ACHN (cell line): ENCODE measurements around the gene NRBF2.

Experiments used
- DNase-seq: peaks from one replicate; pipeline ENCODE4 v3.0.0-alpha.2; 2015
- in situ Hi-C: cut with HindIII; loops from 2 replicates; pipeline ENCODE4 v1.10.0; 2017; ENCODE audit warnings: low sequenced_read_pairs, low pct_ligation_motif_present, low pct_unique_long_range_greater_than_20kb

NRBF2 gene

GRCh38 chr10:63197344-63198092 lies 64.4 kb downstream of the NRBF2 start:
- in situ Hi-C loops: no loop called here
- no peak for DNase-seq

- in situ Hi-C loops: loop anchor here (25.0 kb wide), 1 partner anchor 513 kb away; no protein-coding TSS in a partner anchor
- DNase-seq: no peak
These were observed 66.6 kb downstream of the NRBF2 start for GRCh38 chr10:63199716-63200115.

DNA sequence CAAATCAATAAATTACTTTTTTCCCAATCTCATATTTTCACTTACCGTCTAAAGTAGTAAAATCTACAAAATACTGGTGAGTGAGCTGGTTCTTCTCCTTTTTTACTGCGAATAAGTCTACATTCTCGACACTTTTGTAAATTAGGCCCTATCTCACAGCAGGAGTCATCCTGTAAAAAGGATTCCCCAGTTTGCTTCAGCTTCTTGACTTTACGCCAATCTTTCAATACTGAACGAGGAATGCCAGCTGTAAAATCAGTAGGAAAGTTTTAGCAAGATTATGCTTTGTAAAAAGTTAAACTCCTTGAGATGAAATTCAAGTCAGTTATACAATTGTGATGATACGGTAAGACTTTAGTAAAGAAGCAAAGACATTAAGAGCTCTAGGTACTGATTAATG lies 67.3 kb downstream of the NRBF2 start:
- no peak for DNase-seq
- in situ Hi-C loops: loop anchor here (25.0 kb wide), 1 partner anchor 512 kb away; no protein-coding TSS in a partner anchor

DNA sequence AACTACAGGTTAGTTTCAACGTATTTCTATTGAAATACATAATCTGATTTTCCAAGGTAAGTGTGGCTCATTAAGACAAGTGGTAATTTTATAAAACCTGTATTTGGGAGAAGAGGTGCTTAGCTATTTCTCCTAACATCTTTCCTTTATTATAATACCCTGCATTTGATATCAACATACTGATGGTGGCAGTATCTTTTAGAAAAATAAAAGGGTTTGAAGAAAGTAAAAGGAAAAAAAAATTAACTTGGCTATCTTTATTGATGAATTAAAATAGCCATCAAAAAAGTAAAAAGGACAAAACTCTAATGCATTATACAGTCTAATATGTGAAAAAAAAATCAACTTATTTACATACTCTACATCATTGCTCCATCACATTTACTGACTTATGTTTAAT lies 68.0 kb downstream of the NRBF2 start:
- DNase-seq: no peak
- in situ Hi-C loops: loop anchor here (25.0 kb wide), 1 partner anchor 511 kb away; no protein-coding TSS in a partner anchor
